Measurements from ENCODE around the gene SMIM7.
"Not testable (repeated sequence)": the region's sequence is repeated elsewhere in the genome, so short reads cannot be mapped to it uniquely, and the experiment has no call there.

SMIM7 gene

GRCh38 chr19:16659832-16660708 is at the start of gene SMIM7:
SMIM7 (minus strand) TSS chr19:16660144; CDS start chr19:16660110, 34 bp downstream.
- peak; percentile 98 for DNase-seq (ENCODE audit: low spot score)

- DNase-seq (ENCODE audit: low spot score), result no peak
Measured at GRCh38 chr19:16703677-16704076, 43.7 kb upstream of the SMIM7 start.

- no peak for DNase-seq (ENCODE audit: low spot score)
Measured at GRCh38 chr19:16702123-16702522, 42.2 kb upstream of the SMIM7 start.

- DNase-seq (ENCODE audit: low spot score), result no peak
Measured at GRCh38 chr19:16698914-16699313, 39.0 kb upstream of the SMIM7 start.

- no peak for DNase-seq (ENCODE audit: low spot score)
Measured at GRCh38 chr19:16688084-16688483, 28.1 kb upstream of the SMIM7 start.

GRCh38 chr19:16684216-16684615 is 24.3 kb upstream of the SMIM7 start:
- no peak for DNase-seq (ENCODE audit: low spot score)

GRCh38 chr19:16682539-16682938 is 22.6 kb upstream of the SMIM7 start:
- DNase-seq (ENCODE audit: low spot score), result no peak

GRCh38 chr19:16679811-16680210 is 19.9 kb upstream of the SMIM7 start:
- DNase-seq (ENCODE audit: low spot score), result no peak

GRCh38 chr19:16678498-16678897 is 18.6 kb upstream of the SMIM7 start:
- no peak for DNase-seq (ENCODE audit: low spot score)

GRCh38 chr19:16677055-16677454 is 17.1 kb upstream of the SMIM7 start:
- DNase-seq (ENCODE audit: low spot score), result no peak

- no peak for DNase-seq (ENCODE audit: low spot score)
Measured at GRCh38 chr19:16676101-16676798, 16.3 kb upstream of the SMIM7 start.

GRCh38 chr19:16673839-16674238 is 13.9 kb upstream of the SMIM7 start:
- not testable (repeated sequence) for DNase-seq (ENCODE audit: low spot score)

GRCh38 chr19:16673231-16673630 is 13.3 kb upstream of the SMIM7 start:
- no peak for DNase-seq (ENCODE audit: low spot score)

GRCh38 chr19:16671652-16672274 is 11.8 kb upstream of the SMIM7 start:
- no peak for DNase-seq (ENCODE audit: low spot score)

- DNase-seq (ENCODE audit: low spot score), result no peak
Measured at GRCh38 chr19:16670291-16670690, 10.3 kb upstream of the SMIM7 start.

GRCh38 chr19:16668702-16669101 is 8.8 kb upstream of the SMIM7 start:
- not testable (repeated sequence) for DNase-seq (ENCODE audit: low spot score)

GRCh38 chr19:16668176-16668575 is 8.2 kb upstream of the SMIM7 start:
- DNase-seq (ENCODE audit: low spot score), result no peak

- no peak for DNase-seq (ENCODE audit: low spot score)
Measured at GRCh38 chr19:16661480-16662034, 1.6 kb upstream of the SMIM7 start.

- peak; percentile 12 for DNase-seq (ENCODE audit: low spot score)
Measured at GRCh38 chr19:16660763-16661479, 977 bp upstream of the SMIM7 start, which contains the start of gene TMEM38A. TMEM38A (plus strand) TSS chr19:16661139; CDS start chr19:16661218, 79 bp downstream.

GRCh38 chr19:16659464-16659831 is 496 bp downstream of the SMIM7 start:
- DNase-seq (ENCODE audit: low spot score), result no peak

- no peak for DNase-seq (ENCODE audit: low spot score)
Measured at GRCh38 chr19:16657384-16657783, 2.6 kb downstream of the SMIM7 start.

- no peak for DNase-seq (ENCODE audit: low spot score)
Measured at GRCh38 chr19:16655727-16656126, 4.2 kb downstream of the SMIM7 start.

Data from hematopoietic multipotent progenitor cell treated with erythropoietin and hydrocortisone succinate and interleukin-3 and kit ligand, for 17 days (in vitro differentiated cells).